GM19328 (cell line): ENCODE results near the gene CLIP3.

Experiments
- ATAC-seq: cut with Tn5 transposase; IDR thresholded peaks from one replicate; pipeline ENCODE4 v1.9.1; 2021; ENCODE audit warnings: mild to moderate bottlenecking, moderate library complexity; ENCODE audit not compliant: unreplicated experiment

The CLIP3 gene

DNA sequence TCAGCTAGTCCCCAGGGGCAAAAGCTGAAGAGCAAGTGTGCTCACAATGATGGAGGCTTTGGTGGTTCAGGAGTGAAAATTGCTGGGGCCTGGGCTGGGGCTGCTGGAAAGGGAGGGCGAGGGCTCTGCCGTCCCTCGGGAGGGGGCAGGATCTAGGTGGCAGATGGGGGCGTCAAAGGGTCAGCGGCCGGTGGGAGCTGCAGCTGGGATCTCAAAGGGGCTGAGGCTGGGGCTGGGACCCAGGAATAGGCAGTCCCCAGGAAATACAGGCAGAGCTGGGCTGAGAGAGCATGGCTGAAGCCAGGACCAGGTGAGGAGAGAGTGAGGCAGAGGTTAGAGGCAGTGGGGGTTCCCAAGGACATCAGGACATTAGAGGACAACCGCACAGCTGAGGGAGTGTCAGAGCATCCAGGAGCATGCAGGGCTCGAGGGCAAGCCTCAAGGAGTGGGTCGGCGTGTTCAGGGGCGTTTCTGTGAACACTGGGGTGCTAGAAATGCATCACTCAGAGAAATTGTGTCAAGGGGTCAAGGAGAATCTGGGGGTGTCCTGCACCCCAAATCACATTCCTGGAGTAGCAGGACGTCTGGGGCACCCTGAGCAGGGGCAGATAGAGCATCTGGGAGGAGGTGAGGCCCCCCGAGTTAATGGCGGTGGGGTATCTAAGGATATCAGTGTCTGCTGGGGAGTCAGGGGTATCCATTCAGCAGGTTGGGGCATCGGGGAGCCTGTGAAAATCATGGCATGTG lies 22.9 kb downstream of the CLIP3 start:
- no peak for ATAC-seq

DNA sequence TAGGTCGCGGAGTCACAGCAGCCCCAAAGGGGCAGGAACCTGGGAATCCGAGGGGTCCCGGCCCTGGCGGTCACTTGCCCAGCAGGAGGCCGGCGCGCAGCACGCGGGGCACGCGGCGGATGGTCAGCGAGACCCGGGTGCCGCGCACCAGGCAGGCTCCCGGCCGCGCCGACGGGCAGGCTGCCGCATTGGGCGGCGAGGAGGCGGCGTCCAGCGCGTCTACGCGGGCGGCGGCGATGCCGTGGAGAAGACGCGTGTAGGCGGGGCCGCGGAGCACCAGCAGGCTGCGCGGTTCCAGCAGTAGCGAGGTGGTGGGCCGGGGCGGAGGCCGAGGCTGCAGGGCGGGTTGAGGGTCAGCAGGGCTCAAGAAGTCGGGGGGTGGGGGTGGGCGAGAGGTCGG lies 23.5 kb downstream of the CLIP3 start:
- ATAC-seq = no peak

DNA sequence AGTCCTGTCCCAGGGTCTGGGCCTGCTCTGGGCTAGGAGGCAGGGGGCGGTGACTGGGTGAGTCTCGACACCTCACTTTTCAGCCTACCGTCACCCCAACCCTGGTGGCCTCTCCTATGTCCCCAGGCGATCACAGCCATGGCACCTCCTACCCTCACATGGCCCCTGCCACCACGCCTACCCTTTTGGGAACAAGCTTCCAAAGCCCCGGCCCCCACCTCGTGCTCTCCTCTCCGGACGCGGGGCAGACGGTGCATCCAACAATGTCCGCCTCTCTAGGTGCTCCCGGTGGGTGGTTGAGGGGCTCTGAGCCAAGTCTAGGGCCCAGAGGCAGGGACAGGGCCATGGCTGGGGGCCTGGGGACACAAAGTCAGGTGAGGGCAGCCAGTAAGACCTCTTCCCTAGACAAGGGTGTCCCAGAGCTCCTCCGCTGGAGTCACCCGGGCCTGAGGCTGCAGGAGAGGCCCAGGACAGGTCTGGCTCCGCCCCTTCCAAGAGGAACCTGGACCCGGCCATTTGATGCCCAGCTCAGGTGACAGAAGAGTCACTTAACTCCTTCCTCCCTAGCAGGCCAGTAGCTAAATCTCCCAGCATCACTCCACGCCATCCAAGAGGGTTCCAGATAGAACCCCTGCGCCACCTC lies 24.2 kb downstream of the CLIP3 start, which contains the start of gene SYNE4:
Gene SYNE4 (minus strand): TSS at position 478 of the 643 bp plus-strand sequence. CDS start 132 bp downstream, at position 346.
- ATAC-seq = no peak

DNA sequence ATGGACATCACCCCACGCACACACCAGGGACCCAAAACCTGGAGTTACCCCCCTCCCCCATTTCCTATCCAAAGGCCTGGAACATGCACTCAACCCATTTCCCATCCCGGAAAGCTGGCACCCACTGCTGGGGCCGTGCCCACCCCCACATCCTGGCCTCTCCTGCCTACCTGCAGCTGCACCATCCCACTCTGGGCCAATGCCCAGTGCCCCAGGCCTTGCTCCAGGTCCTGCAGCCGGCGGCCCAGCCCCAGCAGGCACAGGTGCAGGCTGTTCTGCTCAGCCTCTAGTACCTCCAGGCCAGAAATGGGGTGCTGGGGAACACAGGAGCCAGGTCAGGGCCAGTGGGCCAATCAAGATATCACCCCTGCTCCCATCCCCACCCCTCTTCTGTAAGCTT lies 25.7 kb downstream of the CLIP3 start:
- no peak for ATAC-seq

DNA sequence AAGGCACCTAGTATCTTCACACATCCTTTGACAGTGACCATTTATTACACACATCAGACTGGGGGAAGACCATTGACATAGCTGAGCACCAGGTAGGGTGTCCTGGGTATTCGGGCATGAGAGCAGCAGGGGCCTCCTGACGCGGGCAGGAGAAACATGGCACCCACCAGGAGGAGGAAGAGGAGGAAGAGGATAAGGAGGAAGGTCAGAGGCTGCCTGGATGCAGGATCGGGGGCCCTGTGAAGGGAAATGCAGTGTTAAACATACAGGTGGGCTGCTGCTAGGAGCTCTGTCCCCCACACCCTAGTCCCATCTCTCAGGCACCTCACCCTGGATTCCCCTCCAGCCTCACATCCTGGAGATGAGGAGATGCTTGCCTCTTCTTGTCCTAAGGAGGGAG lies 29.4 kb downstream of the CLIP3 start:
- no peak for ATAC-seq

DNA sequence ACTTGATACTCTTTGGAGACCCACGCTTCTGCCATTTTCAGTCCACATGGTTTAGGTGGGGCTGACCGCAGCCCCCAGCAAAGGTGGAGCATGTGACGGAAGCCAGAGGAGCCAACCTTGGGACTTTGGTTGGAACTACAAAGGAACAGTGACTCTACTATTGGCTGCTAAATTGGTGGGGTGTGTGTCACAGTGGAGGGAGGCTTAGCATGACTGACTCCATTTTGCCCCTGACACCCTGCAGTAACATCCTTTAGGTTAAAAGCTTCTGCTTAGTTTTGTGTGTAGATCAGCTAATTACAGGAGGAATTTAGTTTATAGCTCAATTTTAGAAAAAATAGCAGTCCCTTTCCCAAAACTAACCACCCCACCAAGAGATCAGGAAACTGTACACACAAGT lies 31.1 kb downstream of the CLIP3 start:
- ATAC-seq = no peak

DNA sequence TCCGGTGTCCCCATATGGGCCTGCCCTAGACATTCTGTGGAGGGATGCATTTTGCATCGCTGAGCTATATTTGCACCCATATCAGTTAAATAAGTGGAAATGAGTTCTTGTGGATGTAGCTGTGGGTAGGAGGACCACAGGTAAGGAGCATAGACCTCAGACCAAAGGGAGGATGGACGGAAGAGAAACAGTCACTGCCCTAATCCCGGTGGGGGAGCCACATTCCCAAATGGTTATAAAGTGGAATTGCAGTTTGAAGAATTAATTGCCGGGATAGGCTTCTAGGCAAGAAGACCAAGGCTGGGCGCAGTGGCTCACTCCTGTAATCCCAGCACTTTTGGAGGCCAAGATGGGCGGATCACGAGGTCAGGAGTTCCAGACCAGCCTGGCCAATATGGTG lies 35.9 kb downstream of the CLIP3 start:
- ATAC-seq = no peak

DNA sequence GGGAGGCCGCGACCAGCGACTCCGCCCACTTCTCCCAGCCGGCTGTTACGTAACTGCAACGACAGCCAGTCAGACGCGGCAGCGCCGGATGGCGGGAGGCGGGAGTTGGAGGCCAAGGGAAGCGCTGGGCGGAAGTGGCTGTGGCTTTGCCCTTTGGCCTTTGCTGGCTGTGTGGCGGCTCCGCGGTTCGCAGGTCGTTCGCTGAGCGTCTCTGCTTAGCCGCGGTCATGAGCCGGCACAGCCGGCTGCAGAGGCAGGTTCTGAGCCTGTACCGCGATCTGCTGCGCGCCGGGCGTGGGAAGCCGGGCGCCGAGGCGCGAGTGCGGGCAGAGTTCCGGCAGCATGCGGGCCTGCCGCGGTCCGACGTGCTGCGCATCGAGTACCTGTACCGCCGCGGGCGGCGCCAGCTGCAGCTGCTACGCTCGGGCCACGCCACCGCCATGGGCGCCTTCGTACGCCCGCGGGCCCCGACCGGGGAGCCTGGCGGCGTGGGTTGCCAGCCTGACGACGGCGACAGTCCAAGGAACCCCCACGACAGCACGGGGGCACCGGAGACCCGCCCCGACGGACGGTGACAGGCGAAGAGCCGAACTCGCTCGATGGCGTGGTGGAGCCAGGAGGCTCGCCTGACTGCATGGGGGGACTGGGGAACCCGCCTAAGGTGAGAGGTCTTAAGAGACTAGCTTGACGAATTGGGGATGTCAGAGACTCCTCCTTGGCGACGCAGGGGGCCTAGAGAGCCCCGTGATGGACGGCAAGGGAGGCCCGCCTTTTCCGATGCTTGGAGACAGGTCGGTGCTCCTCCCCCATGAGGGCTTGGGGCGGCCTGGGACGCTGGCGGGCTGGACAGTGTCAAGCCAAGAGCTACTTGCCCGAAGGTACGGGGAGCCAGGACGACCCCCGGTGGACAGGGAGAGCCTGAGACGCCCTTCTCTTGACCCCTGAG lies 37.4 kb downstream of the CLIP3 start, which contains the start of gene SDHAF1:
Gene SDHAF1 (plus strand): TSS at position 141 of the 946 bp plus-strand sequence. CDS start 87 bp downstream, at position 228.
- ATAC-seq = peak; percentile 77

DNA sequence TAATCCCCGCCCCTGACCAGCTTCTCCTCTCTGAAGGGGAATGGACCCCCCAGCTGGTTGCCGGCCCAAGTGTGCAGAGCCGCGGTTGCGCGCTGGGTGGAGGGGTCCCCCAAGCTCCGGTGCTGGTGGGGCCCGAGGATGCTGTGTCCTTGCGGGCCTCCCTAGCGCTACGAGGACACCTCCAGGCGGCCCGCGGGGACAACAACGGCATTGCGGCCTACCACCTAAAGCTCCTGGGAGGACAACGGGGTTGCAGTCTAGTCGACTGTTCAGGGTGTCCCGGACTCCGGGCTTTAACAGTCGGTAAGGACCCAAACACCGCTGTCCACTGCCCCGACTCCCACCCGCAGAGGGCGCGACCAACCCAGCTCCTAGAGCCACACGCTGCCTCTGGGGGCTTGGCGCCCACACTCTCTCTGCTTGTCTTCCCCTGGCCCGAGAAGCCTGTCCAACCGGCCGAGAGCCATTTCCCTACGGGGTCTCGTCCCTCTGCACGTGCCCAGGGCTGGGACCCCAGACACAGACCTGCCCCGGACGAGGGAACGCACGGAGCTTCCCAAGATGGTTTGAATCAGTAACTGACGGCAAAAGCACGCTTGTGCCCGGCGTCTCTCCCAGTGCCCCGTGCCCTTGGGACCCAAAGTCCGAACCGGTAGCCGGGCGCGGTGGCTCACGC lies 38.6 kb downstream of the CLIP3 start:
- ATAC-seq = no peak

DNA sequence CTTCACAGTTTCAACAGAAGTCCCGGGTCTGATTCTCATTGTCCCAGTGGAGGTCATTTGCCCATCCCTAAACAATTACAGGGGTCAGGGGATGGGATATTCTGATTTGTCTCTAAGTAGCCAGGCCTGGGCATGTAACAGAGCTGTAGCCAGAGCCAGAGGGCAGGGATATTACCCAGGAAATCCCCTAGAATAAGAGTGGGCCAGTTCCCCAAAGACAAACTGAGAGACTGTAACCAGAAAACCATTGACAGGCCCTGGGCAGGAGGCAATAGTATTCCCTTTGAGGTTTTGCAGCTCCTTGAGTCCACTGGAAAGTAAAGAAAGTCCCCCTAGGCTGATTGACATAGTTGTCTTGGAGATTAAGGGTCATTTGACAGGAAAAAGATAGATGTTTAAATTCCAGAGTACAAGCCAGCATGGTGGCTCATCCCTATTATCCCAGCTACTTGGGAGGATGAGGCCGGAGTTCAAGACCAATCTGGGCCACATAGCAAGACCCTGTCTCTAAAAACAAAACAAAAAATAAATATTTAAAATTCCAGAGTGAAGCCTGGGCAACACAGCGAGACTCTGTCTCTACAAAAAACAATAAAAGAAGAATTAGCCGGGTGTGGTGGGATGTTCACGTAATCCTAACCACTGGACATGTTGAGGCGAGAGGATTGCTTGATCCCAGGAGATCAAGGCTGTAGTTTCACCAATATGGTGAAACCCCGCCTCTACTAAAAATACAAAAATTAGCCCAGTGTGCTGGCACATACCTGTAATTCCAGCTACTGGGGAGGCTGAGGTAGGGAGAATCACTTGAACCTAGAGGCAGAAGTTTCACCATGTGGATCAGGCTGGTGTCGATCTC lies 39.5 kb downstream of the CLIP3 start:
- no peak for ATAC-seq

DNA sequence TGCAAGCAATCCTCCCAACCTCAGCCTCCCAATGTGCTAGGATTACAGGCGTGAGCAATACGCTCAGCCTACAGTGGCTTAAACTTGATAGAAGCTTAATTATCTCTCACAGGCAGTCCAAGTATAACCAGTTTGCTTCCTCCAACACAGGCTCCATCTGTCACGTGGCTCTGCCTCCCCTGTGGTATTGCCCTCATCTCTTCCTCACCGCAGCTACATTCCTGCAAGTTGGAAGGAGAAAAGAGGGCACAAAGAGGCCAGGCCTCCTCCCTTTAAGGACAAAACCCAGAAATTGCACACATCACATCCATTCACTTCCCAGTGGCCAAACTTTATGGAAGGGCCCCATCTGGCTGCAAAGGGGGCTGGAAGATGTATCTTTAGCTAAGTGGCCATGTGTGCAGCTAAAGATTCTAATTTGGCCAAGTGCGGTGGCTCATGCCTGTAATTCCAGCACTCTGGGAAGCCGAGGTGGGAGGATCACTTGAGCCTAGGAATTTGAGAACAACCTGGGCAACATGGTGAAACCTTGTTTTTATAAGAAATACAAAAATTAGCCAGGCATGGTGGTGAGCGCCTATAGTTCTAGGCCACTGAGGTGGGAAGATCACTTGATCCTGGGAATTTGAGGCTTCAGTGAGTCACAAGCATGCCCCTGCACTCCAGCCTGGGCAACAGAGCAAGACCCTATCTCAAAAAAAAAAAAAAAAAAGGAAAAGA lies 40.8 kb downstream of the CLIP3 start:
- no peak for ATAC-seq

DNA sequence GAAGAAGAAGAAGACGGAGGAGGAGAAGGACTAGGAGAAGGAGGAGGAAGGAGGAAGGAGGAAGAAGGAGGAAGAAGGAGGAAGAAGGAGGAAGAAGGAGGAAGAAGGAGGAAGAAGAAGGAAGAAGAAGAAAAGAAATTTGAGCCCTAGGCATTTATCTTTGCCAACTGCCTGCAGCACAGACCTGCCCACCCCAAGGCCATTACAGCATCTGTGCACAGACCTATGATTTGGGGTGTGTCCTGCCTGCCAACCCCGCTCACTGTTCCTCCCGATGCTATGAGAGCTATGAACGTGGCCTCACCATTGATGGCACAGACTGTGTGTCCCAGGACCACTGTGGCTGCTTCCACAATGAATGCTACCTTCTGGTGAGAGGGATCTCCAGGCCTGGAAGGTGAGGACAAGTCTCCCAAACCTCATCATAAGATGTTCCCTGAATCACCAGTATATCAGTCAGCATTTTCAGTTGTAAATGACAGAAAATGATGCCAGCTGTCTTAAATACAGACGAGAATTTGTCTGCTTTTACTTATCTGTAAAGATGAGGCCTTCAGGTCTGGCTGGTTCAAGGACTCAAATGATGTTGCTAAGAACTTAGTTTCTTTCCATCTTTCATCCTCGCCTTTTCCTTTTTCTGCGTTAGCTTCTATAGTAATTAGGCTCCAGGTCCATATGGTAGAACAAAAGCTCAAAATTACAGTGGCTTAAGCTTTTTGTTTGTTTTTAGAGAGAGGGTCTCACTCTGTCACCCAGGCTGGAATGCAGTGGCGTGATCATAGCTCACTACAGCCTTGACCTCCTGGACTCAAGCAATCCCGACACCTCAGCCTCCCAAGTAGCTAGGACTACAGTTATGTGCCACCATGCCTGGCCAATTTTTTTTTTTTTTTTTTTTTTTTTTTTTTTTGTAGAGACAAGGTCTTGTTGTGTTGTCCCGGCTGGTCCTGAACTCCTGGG lies 41.6 kb downstream of the CLIP3 start:
- ATAC-seq = no peak

DNA sequence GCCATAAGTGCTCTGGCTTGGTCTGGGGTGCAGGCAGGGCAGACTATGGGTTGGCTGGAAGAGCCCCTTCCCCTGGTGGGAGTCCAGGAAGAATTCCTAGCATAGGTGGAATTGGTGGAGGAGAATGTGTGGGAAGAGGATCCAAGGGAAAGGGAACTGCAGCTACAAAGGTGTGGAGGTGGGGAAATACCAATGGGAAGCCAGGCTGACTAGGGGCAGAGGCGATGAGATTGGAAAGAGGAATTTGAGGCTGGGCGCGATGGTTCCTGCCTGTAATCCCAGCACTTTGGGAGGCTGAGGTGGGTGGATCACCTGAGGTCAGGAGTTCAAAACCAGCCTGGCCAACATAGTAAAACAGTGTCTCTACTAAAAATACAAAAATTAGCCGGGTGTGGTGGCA lies 42.5 kb downstream of the CLIP3 start:
- ATAC-seq = no peak

DNA sequence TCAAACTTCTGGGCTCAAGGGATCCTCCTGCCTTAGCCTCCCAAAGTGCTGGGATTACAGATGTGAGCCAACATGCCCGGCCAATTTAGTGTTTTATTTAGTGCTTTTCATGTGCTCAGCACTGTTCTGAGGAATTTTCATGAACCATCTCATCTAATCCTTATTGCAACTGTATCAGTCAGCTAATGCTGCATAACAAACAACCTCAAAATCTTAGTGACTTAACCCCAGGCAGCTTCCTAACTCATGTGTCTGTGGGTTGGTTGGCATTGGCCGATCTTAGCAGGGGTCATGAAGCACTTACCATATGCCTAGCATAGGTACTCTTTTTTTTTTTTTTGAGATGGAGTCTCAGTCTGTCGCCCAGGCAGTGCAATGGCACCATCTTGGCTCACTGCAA lies 43.8 kb downstream of the CLIP3 start:
- no peak for ATAC-seq

DNA sequence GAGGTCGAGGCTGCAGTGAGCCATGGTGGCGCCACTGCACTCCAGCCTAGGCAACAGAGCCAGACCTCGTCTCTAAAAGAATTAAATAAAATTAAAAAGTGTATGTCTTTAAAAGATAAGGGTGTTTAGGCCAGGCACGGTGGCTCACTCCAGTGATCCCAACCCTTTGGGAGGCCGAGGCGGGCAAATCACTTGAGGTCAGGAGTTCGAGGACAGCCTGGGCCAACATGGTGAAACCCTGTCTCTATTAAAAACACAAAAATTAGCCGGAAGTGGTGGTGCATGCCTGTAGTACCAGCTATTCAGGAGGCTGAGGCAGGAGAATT lies 45.1 kb downstream of the CLIP3 start:
- no peak for ATAC-seq

DNA sequence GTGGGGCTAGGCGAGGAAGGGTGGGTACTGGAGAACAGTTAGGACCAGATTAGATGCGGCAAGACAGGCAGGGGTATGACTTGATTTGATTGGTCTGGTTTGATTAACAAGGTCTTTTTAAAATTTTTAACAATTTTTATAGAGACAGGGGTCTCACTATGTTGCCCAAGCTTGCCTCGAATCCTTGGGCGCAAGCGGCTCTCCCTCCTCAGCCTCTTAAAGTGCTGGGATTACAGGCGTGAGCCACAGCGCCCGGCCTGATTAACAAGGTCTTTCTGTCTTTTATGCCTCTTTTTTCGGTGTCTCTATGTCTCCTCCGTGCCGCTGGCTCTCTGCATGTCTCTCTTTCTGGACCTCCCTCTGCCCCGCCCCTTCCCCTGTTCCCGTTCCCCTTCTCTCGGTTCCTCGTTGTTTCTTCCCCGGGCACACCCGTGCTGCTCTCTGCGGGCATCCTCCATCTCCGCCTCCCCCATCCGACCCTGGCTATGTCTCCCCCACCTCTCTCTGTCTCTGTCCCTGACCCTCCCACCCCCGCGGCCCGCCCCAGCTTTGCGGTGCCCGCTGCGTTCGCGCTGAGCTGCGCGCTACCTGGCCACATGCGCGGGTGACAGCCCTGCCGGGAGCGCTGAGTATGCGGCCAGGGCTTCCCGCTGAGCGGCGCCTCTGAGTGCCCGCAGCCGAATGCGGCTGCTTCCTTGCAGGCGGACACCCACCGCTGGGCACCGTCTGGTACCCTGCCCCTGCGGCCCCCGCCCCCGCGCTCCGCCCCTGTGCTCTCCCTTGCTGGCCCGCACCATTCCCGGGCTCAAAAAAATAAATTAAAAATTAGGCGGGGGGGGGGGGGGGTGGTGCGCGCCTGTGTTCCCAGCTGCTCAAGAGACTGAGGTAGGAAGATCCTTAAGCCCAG lies 45.8 kb downstream of the CLIP3 start:
- no peak for ATAC-seq

DNA sequence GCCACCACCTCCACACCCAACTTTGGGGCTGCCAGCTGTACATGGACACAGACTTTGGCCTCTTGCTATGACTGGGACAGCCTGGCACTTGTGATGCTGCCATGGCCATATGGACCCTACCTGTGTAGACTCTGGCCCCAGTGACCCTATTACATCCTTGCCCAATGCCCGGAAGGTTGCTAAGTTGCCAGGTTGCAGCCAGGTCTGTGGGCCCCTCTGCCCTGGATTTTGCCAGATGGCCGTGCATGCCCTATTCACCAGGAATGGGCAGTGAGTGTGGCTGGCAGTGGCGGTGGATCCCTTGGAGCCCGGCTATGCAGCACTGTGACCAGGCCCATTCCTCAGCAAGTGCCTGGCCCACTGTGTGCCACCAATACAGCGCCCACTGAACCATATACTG lies 46.6 kb downstream of the CLIP3 start:
- no peak for ATAC-seq
